ENCODE results near the gene JPH3. TPM values are rescaled to one million over a fixed set of nuclear protein-coding genes. Genes with fewer than 3 reads are reported as not detected.

JPH3 gene
- total RNA-seq, 1 experiment from 2014 or later: not detected

DNA sequence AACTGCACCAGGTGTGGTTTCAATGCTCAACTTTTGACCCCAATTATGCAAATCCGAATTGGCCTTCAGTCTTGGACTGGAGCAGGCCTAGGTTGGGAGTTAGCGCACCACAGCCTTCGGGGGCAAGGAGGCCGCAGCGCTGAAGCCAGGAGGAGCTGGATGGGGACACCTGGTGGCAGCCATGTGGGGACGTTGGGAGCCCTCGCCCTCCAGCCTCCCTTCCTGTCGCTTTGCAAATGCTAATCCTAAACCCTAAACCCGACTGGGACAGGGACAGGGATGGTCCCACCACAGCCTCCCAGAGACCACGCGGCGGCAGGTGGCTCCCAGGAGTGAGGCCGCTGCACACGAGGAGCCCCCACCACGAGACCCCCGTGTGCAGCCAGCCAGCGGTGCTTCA, 104.8 kb downstream of the JPH3 start:
- H3K4me3 ChIP-seq: no peak overlapping the region
- CTCF ChIA-PET: no interaction called here
- H3F3A ChIP-seq (ENCODE audit: insufficient read depth, low read depth): no peaks in the 10 kb centered on the region
- H3K27me3 ChIP-seq (ENCODE audit: insufficient read depth, low read depth): no peaks in the 10 kb centered on the region
- BruUV-seq (replicated peaks): no TSS peak
- no peaks in the 10 kb centered on the region for H3K9me2 ChIP-seq (ENCODE audit: insufficient read depth)
- intact Hi-C loops (cut with micrococcal nuclease; ENCODE audit: unreplicated experiment): no loop called here
- H3K4me1 ChIP-seq (replicated peaks; ENCODE audit: insufficient read depth): no peaks in the 10 kb centered on the region
- H3K4me2 ChIP-seq: no peak overlapping the region
- H2AFZ ChIP-seq: no peak overlapping the region
- TF ChIP-seq, protein P1, sequence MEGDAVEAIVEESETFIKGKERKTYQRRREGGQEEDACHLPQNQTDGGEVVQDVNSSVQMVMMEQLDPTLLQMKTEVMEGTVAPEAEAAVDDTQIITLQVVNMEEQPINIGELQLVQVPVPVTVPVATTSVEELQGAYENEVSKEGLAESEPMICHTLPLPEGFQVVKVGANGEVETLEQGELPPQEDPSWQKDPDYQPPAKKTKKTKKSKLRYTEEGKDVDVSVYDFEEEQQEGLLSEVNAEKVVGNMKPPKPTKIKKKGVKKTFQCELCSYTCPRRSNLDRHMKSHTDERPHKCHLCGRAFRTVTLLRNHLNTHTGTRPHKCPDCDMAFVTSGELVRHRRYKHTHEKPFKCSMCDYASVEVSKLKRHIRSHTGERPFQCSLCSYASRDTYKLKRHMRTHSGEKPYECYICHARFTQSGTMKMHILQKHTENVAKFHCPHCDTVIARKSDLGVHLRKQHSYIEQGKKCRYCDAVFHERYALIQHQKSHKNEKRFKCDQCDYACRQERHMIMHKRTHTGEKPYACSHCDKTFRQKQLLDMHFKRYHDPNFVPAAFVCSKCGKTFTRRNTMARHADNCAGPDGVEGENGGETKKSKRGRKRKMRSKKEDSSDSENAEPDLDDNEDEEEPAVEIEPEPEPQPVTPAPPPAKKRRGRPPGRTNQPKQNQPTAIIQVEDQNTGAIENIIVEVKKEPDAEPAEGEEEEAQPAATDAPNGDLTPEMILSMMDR (conservative IDR thresholded peaks at IDR 0.05): no peak
- no peak for TF ChIP-seq EZH2 (IDR thresholded peaks at IDR 0.05; ENCODE audit: low read depth)
- H3K36me3 ChIP-seq (ENCODE audit: low read depth): peaks cover 7% of the 10 kb centered on the region; the same call in 1 of the 2 replicates
- POLR2A ChIA-PET (ENCODE audit: unreplicated experiment): no interaction called here
- no peak overlapping the region for H3K27ac ChIP-seq
- H3K9me3 ChIP-seq (ENCODE audit: insufficient read depth, low read depth): no peaks in the 10 kb centered on the region
- H3K79me2 ChIP-seq (ENCODE audit: low read depth): no peaks in the 10 kb centered on the region
- DNase-seq: no peak
- H4K20me1 ChIP-seq (ENCODE audit: insufficient read depth): peaks cover 14% of the 10 kb centered on the region; the same call in 1 of the 2 replicates

DNA sequence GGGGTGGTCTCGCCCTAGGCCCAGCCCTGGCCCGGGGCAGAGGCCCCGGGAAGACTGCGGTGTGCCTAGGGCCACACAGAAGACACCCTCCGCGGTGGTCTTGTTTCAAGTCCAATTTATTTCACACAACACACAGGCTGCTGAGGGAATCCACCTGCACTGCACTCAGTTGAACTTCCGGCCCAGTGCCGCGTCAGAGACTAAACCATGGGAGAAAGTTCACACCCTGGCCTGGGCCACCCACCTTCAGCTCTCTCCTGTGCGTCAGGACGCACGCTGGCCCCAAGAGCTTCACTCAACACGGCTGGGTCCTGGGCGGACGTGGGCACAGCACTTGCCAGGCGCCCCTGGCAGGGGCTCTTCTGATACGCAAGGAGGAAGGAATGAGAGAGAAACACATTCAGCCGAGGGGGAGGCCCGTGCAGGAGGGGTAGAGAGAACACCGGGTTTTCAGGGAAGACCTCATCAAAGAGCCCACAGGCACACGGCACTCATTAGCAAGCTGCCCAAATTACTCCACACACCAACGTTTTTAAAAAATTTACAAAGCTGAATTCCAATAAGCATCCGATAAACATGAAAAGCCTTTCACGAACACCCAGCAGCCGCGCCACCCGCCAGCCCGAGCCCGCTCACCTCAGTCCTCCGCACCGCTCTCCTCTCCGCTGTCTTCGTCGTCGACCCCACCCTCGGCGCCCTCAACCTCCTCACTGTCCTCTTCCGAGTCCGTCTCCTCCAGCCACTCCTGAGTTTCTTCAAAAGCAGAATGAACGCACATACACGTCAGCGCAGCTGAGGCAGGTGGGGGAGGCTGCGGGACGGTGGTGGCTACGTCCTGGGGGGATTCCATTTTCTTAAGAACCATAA, 105.6 kb downstream of the JPH3 start:
- no peak for TF ChIP-seq EZH2 (IDR thresholded peaks at IDR 0.05; ENCODE audit: low read depth)
- TF ChIP-seq, protein P1 (conservative IDR thresholded peaks at IDR 0.05): no peak
- H3K79me2 ChIP-seq (ENCODE audit: low read depth): no peaks in the 10 kb centered on the region
- H3K9me3 ChIP-seq (ENCODE audit: insufficient read depth, low read depth): no peaks in the 10 kb centered on the region
- H2AFZ ChIP-seq: no peak overlapping the region
- ChIA-PET POLR2A (ENCODE audit: unreplicated experiment) (no interaction called here), CTCF (no interaction called here)
- H3K4me2 ChIP-seq: no peak overlapping the region
- peaks cover 19% of the 10 kb centered on the region for H4K20me1 ChIP-seq (ENCODE audit: insufficient read depth)
- H3K4me3 ChIP-seq: no peak overlapping the region
- H3K27ac ChIP-seq: no peak overlapping the region
- no peaks in the 10 kb centered on the region for H3K4me1 ChIP-seq (replicated peaks; ENCODE audit: insufficient read depth)
- H3F3A ChIP-seq (ENCODE audit: insufficient read depth, low read depth): no peaks in the 10 kb centered on the region
- DNase-seq: no peak
- BruUV-seq (replicated peaks): no TSS peak
- no peaks in the 10 kb centered on the region for H3K27me3 ChIP-seq (ENCODE audit: insufficient read depth, low read depth)
- H3K9me2 ChIP-seq (ENCODE audit: insufficient read depth): no peaks in the 10 kb centered on the region
- intact Hi-C loops (cut with micrococcal nuclease; ENCODE audit: unreplicated experiment): no loop called here
- peaks cover 3% of the 10 kb centered on the region; the same call in 1 of the 2 replicates for H3K36me3 ChIP-seq (ENCODE audit: low read depth)

DNA sequence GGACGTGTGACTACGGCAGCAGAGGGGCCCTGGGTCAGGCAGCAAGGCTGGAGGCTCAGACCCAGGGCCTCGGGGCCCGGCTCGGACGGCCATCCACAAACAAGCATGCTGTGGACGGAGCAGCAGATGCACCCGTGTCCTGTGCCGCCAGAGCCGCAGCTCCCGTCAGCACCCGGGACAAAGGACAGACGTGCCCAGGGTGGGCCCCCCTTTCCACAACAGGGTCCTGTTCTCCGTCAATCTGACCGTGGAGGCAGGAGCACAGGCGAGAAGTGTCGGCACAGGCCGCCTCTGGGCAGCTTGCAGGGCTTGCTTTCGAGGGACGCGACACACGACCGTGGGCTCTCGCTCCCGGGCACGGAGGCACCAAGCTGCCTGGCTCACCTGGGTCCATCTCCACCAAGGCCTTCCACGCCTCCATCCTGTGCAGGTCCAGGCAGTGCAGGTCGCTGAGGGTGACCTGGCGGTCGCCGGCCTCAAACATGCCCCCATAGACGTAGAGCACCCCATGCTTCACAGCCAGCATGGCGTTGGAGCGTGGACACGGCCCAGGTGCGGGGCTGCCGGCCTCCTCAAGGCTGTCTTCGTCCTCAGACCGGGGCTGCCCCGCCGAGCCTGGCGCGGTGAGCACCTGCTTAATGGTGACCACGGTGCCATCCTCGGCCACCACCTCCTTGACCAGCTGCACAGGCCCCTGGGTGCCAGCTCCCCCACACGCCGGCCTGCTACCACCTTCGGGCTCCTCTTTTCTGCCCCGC, 106.8 kb downstream of the JPH3 start:
- CTCF ChIA-PET: no interaction called here
- H3K79me2 ChIP-seq (ENCODE audit: low read depth): no peaks in the 10 kb centered on the region
- BruUV-seq (replicated peaks): no TSS peak

More for the DNA sequence above, 106.8 kb downstream of the JPH3 start:
- TF ChIP-seq, protein P1 (conservative IDR thresholded peaks at IDR 0.05): no peak
- no peak for TF ChIP-seq EZH2 (IDR thresholded peaks at IDR 0.05; ENCODE audit: low read depth)
- no peaks in the 10 kb centered on the region for H3K4me1 ChIP-seq (replicated peaks; ENCODE audit: insufficient read depth)
- no peaks in the 10 kb centered on the region for H3K9me3 ChIP-seq (ENCODE audit: insufficient read depth, low read depth)
- H3K27me3 ChIP-seq (ENCODE audit: insufficient read depth, low read depth): no peaks in the 10 kb centered on the region
- peaks cover 3% of the 10 kb centered on the region; the same call in 1 of the 2 replicates for H3K36me3 ChIP-seq (ENCODE audit: low read depth)
- no peak overlapping the region for H3K4me2 ChIP-seq
- no peaks in the 10 kb centered on the region for H3F3A ChIP-seq (ENCODE audit: insufficient read depth, low read depth)
- H3K9me2 ChIP-seq (ENCODE audit: insufficient read depth): no peaks in the 10 kb centered on the region
- H3K4me3 ChIP-seq: no peak overlapping the region
- H2AFZ ChIP-seq: no peak overlapping the region
- POLR2A ChIA-PET (ENCODE audit: unreplicated experiment): no interaction called here
- H4K20me1 ChIP-seq (ENCODE audit: insufficient read depth): peaks cover 19% of the 10 kb centered on the region
- no peak overlapping the region for H3K27ac ChIP-seq
- intact Hi-C loops (cut with micrococcal nuclease; ENCODE audit: unreplicated experiment): no loop called here
- DNase-seq: no peak
